ENCODE measurements around the gene ADAM33.

DNA sequence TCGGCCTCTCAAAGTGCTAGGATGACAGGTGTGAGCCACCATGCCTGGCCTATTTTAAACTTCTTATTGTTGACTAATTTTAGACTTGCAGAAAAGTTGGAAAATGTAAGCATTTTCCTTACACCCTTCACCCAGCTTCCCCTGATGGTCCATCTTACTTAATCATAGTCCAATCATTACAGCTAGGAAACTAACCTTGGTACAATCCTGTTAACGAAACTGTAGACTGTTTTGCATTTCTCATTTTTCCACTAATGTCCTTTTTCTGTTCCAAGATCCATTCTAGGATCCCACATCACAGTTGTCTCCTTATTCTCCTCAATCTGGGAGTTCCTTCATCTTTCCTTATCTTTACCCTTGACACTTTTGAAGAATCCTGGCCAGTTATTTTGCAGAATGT, 18.0 kb downstream of the ADAM33 start:
- TF ChIP-seq, protein P1, sequence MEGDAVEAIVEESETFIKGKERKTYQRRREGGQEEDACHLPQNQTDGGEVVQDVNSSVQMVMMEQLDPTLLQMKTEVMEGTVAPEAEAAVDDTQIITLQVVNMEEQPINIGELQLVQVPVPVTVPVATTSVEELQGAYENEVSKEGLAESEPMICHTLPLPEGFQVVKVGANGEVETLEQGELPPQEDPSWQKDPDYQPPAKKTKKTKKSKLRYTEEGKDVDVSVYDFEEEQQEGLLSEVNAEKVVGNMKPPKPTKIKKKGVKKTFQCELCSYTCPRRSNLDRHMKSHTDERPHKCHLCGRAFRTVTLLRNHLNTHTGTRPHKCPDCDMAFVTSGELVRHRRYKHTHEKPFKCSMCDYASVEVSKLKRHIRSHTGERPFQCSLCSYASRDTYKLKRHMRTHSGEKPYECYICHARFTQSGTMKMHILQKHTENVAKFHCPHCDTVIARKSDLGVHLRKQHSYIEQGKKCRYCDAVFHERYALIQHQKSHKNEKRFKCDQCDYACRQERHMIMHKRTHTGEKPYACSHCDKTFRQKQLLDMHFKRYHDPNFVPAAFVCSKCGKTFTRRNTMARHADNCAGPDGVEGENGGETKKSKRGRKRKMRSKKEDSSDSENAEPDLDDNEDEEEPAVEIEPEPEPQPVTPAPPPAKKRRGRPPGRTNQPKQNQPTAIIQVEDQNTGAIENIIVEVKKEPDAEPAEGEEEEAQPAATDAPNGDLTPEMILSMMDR (IDR thresholded peaks at IDR 0.05), result no peak
- no peak for TF ChIP-seq EZH2 (IDR thresholded peaks at IDR 0.05; ENCODE audit: borderline replicate concordance, insufficient read depth, low read depth, low read length, poor library complexity, severe bottlenecking)

All from B cell (primary cell).